Omental fat pad (tissue), 4 donors: Measurements from ENCODE around the gene SNAPC2. TPM values are rescaled to one million over a fixed set of nuclear protein-coding genes. Genes with fewer than 3 reads are reported as not detected.

Source experiments
- ATAC-seq: fragments of 150-250 bp; one replicate; pipeline ENCODE4 v1.9.1; 2016; ENCODE audit warnings: mild to moderate bottlenecking, moderate library complexity; ENCODE audit not compliant: low FRiP score
- DNase-seq: peaks from one replicate; pipeline ENCODE4 v3.0.0-alpha.2; 2019; ENCODE audit warnings: low spot score
- CTCF ChIP-seq, 3 donors: fragments of 450-650 bp; IDR thresholded peaks; one replicate each; pipeline ENCODE4 v1.5.1; 2016 to 2017; ENCODE audit warnings: antibody characterized with exemption in 3 of 3, mild to moderate bottlenecking in 3 of 3, moderate library complexity in 2 of 3
- total RNA-seq, 4 donors: library from RNA; depleted of rRNA; stranded (reverse); fragments of >200 nt; gene quantifications; one replicate each; pipeline ENCODE4 v1.1.0, GENCODE V29; 2016

SNAPC2 gene
- total RNA-seq, 4 donors from 2014 or later = 4.7 to 13.1 (median 12.3) TPM

GRCh38 chr19:7911508-7912143 lies 8.5 kb upstream of the SNAPC2 start:
- no peak for TF ChIP-seq CTCF (IDR thresholded peaks at IDR 0.05)
- ATAC-seq (no peak), DNase-seq (no peak)

- no peak for TF ChIP-seq CTCF (IDR thresholded peaks at IDR 0.05)
- no peak for ATAC-seq
- DNase-seq = no peak
Observed at GRCh38 chr19:7912144-7912696, 7.9 kb upstream of the SNAPC2 start.

- TF ChIP-seq CTCF (IDR thresholded peaks at IDR 0.05) = no peak
- no peak for DNase-seq
- ATAC-seq = no peak
Observed at GRCh38 chr19:7912697-7913564, 7.2 kb upstream of the SNAPC2 start.

- ATAC-seq (no peak), DNase-seq (no peak)
- no peak for TF ChIP-seq CTCF (IDR thresholded peaks at IDR 0.05)
Observed at GRCh38 chr19:7913652-7914051, 6.5 kb upstream of the SNAPC2 start.

GRCh38 chr19:7914099-7914498 lies 6.0 kb upstream of the SNAPC2 start:
- DNase-seq (no peak), ATAC-seq (no peak)
- no peak for TF ChIP-seq CTCF (IDR thresholded peaks at IDR 0.05)

- DNase-seq = no peak
- no peak for TF ChIP-seq CTCF (IDR thresholded peaks at IDR 0.05)
- no peak for ATAC-seq
Observed at GRCh38 chr19:7914598-7915045, 5.5 kb upstream of the SNAPC2 start, which contains the start of gene TGFBR3L. Gene TGFBR3L, plus strand, starts transcription at chr19:7914830.
